SU-DHL-6 (cell line): ENCODE measurements around the gene TBL3.
A peak's percentile ranks its signal among the peaks of the same experiment; 100 is the strongest.

Experiments used
- H2AFZ ChIP-seq: fragments of 200-600 bp; sonication (generic); 2 replicates; pipeline ENCODE4 v1.6.1; 2014; ENCODE audit warnings: low read depth, mild to moderate bottlenecking, moderate library complexity, mixed read lengths, antibody characterized with exemption, low read length; ENCODE audit not compliant: severe bottlenecking
- H3F3A ChIP-seq: fragments of 200-600 bp; shearing (Covaris generic); 2 replicates; pipeline ENCODE4 v1.6.0; 2016; ENCODE audit warnings: antibody characterized with exemption, mild to moderate bottlenecking; ENCODE audit not compliant: insufficient read depth
- H3K27ac ChIP-seq: fragments of 200-600 bp; sonication (generic); 2 replicates; pipeline ENCODE4 v1.5.1; 2016; ENCODE audit warnings: low read depth, mild to moderate bottlenecking, low read length, moderate library complexity, mixed read lengths
- H3K27me3 ChIP-seq: fragments of 200-600 bp; sonication (generic), shearing (Covaris generic); 2 replicates; pipeline ENCODE4 v1.6.0; 2014; ENCODE audit warnings: mild to moderate bottlenecking, low read length
- H3K36me3 ChIP-seq: fragments of 200-600 bp; sonication (generic); 2 replicates; pipeline ENCODE4 v1.6.1; 2014; ENCODE audit warnings: mild to moderate bottlenecking, low read length, mixed read lengths
- H3K4me2 ChIP-seq: fragments of 300-600, 200-600 bp; shearing (Covaris generic), sonication (generic); 2 replicates; pipeline ENCODE4 v1.6.0; 2014; ENCODE audit warnings: low read length, low read depth, mild to moderate bottlenecking; ENCODE audit not compliant: poor library complexity, severe bottlenecking
- H3K4me3 ChIP-seq: fragments of 200-600 bp; sonication (generic); 2 replicates; pipeline ENCODE4 v1.5.1; 2014; ENCODE audit warnings: antibody characterized with exemption, low read length, mild to moderate bottlenecking, mixed read lengths; ENCODE audit not compliant: insufficient read depth, poor library complexity, severe bottlenecking
- H3K79me2 ChIP-seq: fragments of 200-600 bp; sonication (generic); 2 replicates; pipeline ENCODE4 v1.6.1; 2014; ENCODE audit warnings: mild to moderate bottlenecking, low read length, moderate library complexity; ENCODE audit not compliant: insufficient read depth
- H3K9ac ChIP-seq: fragments of 200-600 bp; sonication (generic); 2 replicates; pipeline ENCODE4 v1.7.0; 2014; ENCODE audit warnings: mild to moderate bottlenecking, low read length
- H3K9me2 ChIP-seq: fragments of 200-600 bp; sonication (generic); replicated peaks from 2 replicates; pipeline ENCODE4 v1.6.1; 2014; ENCODE audit warnings: low read length; ENCODE audit not compliant: insufficient read depth
- H3K9me3 ChIP-seq: fragments of 200-600 bp; sonication (generic); 2 replicates; pipeline ENCODE4 v1.6.1; 2014; ENCODE audit warnings: low read length, mixed read lengths; ENCODE audit not compliant: insufficient read depth
- H4K20me1 ChIP-seq: fragments of 200-600 bp; sonication (generic); 2 replicates; pipeline ENCODE4 v1.6.1; 2014; ENCODE audit warnings: low read depth, mild to moderate bottlenecking, antibody characterized with exemption, low read length, moderate library complexity, mixed read lengths
- CTCF ChIP-seq: fragments of 200-600 bp; sonication (generic); IDR thresholded peaks from one replicate; pipeline ENCODE4 v1.5.1; 2017; ENCODE audit warnings: antibody characterized with exemption, mild to moderate bottlenecking, low read length, moderate library complexity; ENCODE audit not compliant: insufficient read depth, poor library complexity, severe bottlenecking
- EZH2phosphoT487 ChIP-seq: fragments of 200-600 bp; sonication (generic), shearing (Covaris generic); conservative IDR thresholded peaks from 2 replicates; pipeline ENCODE4 v1.6.1; 2018; ENCODE audit warnings: mild to moderate bottlenecking, antibody characterized with exemption, low read length, moderate library complexity, mixed read lengths

Gene TBL3

GRCh38 chr16:1926271-1926670 is 45.6 kb upstream of the TBL3 start:
- Histone ChIP-seq H3K36me3 (no peaks in the 10 kb centered on the region), H3K9me3 (no peaks in the 10 kb centered on the region), H2AFZ (no peak overlapping the region), H3K27ac (no peak overlapping the region), H3K9me2 (no peaks in the 10 kb centered on the region), H3K79me2 (no peaks in the 10 kb centered on the region), H3K9ac (no peak overlapping the region), H3K4me3 (no peak overlapping the region), H3K4me2 (no peak overlapping the region), H4K20me1 (no peaks in the 10 kb centered on the region), H3F3A (no peaks in the 10 kb centered on the region), H3K27me3 (no peaks in the 10 kb centered on the region)
- TF ChIP-seq EZH2phosphoT487 = no peak
- TF ChIP-seq CTCF = no peak

GRCh38 chr16:1929105-1929504 is 42.7 kb upstream of the TBL3 start:
- Histone ChIP-seq H3K9ac (peak overlapping the region; percentile 51), H3K36me3 (no peaks in the 10 kb centered on the region), H3K27ac (no peak overlapping the region), H3K4me2 (peak overlapping the region; percentile 70), H3K9me2 (no peaks in the 10 kb centered on the region), H4K20me1 (no peaks in the 10 kb centered on the region), H3F3A (no peaks in the 10 kb centered on the region), H2AFZ (peak overlapping the region; percentile 91), H3K79me2 (no peaks in the 10 kb centered on the region), H3K9me3 (no peaks in the 10 kb centered on the region), H3K27me3 (no peaks in the 10 kb centered on the region), H3K4me3 (peak overlapping the region; percentile 46)
- TF ChIP-seq CTCF = no peak
- TF ChIP-seq EZH2phosphoT487 = no peak

- Histone ChIP-seq H3F3A (no peaks in the 10 kb centered on the region), H3K79me2 (no peaks in the 10 kb centered on the region), H3K36me3 (no peaks in the 10 kb centered on the region), H3K27ac (no peak overlapping the region), H3K9me2 (no peaks in the 10 kb centered on the region), H3K9me3 (no peaks in the 10 kb centered on the region), H3K4me3 (peak overlapping the region; percentile 46), H3K4me2 (peak overlapping the region; percentile 70), H3K27me3 (no peaks in the 10 kb centered on the region), H2AFZ (peak overlapping the region; percentile 91), H4K20me1 (no peaks in the 10 kb centered on the region), H3K9ac (peak overlapping the region; percentile 51)
- TF ChIP-seq EZH2phosphoT487 (no peak), CTCF (peak; percentile 66)
Measured at GRCh38 chr16:1929578-1930337, 42.1 kb upstream of the TBL3 start.
